Hippocampal formation (tissue), 2 donors: ENCODE data around the gene FAM168A.

ENCODE experiments used
- DNase-seq, 2 donors: peaks; one replicate each; lab custom pipeline; 2025; lab: John Stamatoyannopoulos, UW

FAM168A gene

DNA sequence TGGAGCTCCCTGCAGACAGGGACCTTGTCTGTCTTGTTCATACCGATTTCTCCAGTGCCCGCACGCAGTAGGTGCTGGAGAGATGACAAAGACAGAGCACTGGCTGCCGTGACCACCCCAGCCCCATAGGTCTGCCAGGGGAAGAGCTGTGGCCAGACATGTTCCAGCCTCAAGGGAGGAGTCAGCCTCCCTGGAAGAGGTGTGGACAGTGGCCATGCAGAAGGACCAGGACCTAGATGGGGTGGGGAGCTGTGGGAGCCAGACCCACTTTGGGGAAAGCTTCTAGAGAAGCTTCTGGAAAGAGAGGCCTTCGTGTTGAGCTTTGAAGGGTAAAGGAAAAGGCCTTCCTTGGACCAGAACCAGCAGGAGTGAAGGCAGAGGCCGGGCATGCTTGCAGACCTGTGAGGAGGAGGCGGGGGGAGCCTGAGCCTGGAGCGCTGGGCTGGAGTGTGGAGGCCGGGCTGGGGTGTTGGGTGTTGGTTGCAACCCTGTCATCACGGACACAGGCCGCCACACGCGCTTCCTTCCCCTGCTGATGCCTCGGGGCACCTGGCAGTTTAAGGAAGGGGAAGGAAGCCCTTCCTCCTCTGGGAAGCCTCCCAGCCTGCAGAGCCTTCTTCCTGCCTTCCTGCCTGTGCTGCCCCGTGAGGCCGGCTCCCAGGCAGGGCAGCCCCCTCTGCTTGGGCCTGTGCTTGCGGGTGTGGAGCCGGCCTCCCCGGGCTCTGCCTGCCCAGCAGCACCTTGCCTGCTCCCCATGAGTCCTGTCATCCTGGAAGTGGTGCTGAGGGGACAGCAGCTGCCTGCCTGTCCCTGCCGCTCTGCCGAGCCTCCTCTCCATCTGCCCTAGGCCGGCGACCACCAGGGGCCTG, 209.4 kb downstream of the FAM168A start:
- DNase-seq: peak in 1 of 2 donors; percentile 21

DNA sequence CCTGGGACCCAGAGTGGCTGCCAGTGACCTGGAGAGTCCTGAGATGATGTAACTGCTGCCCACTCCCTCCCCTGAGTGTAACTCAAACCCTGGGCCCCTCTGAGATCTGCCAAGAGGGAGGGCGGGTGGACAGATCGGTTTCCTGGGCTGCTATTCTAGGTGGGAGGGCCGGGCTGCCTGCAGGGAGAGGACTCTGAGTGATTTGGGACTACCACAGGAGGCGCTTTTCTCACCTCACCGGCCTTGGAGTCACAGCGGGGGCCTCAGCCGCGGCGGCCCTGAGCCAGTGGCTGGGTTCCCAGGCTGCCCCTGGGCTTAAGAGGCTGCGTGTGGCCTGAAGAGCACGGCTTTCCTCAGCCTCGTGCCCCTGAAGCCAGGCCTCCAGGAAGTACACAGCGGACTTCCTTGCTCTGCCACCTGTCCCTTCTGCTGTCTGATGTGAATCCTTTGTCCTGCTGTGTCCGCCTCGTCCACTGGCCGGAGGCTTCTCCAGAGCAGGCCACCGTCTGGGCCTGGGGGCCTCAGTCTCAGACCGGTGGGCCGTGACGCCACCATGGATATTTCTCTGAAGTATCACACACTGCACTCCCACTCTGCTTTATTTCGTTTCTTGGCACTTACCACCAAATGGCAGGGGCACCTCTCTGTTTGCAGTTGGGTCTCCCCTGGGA, 210.2 kb downstream of the FAM168A start:
- no peak for DNase-seq

DNA sequence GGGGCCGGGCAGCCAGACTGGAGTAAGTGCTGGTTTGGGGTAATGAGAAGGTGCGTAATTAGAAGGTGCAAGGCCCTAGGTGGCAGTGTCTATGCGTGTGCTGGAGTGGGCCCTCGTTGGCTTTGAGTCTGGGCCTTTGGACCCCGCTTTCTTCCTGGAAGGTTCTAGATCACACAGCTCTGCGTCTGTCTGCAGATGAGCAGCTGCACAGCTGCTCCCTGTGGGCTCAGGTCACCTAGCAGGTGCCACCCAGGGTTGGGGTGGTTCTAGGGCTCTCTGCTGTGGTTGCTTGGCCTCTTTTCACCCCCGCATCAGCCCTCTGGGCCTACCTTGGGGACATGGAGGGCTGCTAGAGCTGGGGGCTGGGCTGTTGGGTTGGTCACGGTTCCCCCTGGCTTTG, 211.4 kb downstream of the FAM168A start:
- DNase-seq: no peak

- no peak for DNase-seq
Measured at GRCh38 chr11:73386016-73386415, 211.9 kb downstream of the FAM168A start.

GRCh38 chr11:73384872-73385689, 212.8 kb downstream of the FAM168A start:
- DNase-seq: peak; percentile 28 to 49

- no peak for DNase-seq
Measured at GRCh38 chr11:73384531-73384871, 213.4 kb downstream of the FAM168A start.

DNA sequence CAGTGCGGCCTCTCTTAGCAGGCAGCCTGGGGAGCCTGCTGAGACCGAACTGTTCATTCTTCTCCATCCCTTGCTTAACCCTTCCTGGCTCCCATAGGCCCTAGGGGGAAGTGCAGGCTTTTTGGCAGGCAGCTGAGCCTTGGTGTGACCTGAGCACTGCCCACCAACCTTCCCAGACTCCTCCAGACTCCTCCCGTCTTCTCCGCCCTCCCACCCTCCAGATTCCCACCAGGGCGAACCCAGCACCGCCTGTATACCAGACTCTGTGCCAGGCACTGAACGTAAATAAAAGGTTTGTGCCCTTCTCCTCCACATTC, 213.8 kb downstream of the FAM168A start:
- no peak for DNase-seq

- DNase-seq: peak; percentile 20 to 21
Measured at GRCh38 chr11:73383249-73384124, 214.4 kb downstream of the FAM168A start.

- no peak for DNase-seq
Measured at GRCh38 chr11:73382747-73383146, 215.2 kb downstream of the FAM168A start.

DNA sequence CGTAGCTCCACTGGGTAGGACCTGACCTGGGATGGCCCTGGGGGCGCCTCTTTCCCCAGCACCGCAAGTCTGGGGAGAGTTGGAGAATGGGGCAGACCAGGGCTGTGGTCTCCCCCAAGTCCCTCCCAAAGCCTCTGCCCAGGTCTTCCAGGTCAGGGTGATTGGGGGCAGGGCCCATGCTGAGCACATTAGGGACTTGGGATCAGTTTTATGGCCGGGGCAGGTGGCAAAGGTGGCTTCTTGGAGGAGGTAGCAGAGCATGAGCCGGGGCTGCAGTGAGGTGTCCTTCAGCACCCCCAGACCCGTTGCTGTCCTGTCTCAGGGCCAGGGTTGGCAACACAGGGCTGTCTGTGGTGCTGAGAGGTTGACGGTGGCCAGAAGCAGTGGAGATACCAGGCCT, 215.7 kb downstream of the FAM168A start:
- DNase-seq: no peak

DNA sequence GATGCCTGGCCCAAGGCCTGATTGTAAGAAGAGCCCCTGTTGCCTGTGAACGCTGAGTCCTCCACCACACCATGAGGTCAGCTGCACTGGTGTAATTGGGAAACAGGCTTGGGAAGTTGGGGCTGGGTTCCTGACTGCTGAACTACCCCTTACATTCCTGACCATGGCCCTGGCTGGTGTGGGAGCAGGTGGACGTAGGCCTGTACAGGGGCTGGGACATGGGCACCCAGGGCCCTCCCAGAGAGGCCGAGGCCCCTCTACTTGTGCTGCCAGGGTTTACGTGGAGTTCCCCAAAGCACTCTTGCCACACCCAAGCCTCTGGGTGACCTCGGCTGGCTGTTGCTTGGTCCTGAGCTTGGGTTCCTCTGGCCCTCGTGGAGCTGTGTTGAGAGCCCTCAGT, 216.3 kb downstream of the FAM168A start:
- DNase-seq: no peak

DNA sequence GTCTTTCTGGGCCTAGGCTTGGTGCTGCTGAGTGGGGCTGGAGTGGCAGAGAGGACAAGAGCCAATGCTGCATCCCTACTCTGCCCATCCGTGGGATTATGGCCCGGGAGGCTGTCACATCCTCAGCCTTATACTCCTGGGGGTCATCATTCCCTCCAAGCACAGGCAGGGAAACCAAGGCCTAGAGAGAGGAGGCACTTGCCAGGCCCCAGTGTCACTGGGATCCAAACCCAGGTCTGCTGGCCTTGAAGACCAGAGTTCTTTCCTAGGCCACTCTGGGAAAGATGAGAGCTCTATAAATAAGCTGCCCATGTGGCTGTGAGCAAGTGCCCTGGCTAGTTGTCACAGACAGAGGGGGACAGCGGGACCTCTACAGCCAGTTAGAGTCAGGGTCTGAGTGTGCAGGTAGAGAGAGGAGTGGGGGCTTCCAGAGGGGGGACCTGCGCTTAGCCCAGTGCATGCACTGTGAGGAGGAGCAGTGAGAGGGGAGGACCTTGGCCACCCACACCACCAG, 217.0 kb downstream of the FAM168A start:
- DNase-seq: no peak

GRCh38 chr11:73380331-73380730, 217.6 kb downstream of the FAM168A start:
- DNase-seq: no peak

DNA sequence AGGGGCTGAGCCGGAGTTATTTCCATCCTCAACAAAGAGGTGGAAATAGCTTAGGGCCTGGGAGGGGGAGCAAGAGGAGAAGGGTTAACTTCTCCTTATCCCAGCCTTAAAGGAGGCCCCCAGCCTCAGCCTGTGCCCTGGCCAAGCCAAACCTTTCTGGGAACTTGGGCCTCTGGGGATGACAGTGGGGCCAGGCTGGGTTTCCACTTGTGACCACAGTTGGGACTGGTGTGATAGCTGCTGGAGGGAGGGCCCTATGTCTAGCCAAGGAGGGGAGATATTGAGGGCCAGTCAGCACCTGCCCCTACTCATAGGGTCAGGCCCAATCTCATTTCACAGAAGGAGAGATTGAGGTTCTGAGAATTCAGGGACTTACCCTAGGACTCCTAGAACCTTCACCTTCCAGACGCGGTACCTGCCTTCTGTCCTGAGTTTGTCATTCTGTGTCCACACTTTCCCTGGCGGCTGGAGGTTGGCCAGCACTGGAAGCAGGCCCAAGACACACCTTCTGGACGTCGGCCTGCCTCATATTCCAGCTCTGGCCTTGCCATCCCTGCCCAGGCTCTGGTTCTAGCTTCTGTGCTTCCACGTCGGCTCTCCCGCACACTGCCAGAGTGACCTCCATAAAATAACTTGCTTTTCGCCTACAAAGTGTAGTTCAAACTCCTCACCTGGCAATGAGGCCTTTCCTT, 218.6 kb downstream of the FAM168A start:
- no peak for DNase-seq

- DNase-seq: peak in 1 of 2 donors; percentile 35
Measured at GRCh38 chr11:73376803-73377629, 220.9 kb downstream of the FAM168A start.

- peak; percentile 67 to 88 for DNase-seq
Measured at GRCh38 chr11:73376160-73376802, 221.6 kb downstream of the FAM168A start, which contains the start of gene RELT. Gene RELT, plus strand, starts transcription at chr11:73376399. Its CDS starts 12,738 bp downstream, at chr11:73389137.

DNA sequence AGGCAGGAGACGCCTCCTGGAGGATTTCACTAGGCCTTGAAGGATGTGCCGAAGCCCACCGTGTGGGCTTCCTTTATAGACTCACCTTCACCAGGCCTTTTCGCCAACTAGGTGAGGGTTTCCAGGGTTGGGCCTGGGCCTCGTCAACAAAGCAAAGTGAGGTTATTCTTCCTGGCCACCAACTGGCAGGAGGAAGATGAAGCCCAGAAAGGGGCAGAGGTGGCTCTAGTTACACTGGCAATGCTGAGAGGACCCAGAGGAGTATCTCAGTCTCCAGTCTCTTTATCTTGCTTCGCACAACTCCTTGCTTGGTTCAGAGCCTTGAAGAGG, 222.1 kb downstream of the FAM168A start:
- DNase-seq: no peak

- no peak for DNase-seq
Measured at GRCh38 chr11:73374151-73374550, 223.8 kb downstream of the FAM168A start.

DNA sequence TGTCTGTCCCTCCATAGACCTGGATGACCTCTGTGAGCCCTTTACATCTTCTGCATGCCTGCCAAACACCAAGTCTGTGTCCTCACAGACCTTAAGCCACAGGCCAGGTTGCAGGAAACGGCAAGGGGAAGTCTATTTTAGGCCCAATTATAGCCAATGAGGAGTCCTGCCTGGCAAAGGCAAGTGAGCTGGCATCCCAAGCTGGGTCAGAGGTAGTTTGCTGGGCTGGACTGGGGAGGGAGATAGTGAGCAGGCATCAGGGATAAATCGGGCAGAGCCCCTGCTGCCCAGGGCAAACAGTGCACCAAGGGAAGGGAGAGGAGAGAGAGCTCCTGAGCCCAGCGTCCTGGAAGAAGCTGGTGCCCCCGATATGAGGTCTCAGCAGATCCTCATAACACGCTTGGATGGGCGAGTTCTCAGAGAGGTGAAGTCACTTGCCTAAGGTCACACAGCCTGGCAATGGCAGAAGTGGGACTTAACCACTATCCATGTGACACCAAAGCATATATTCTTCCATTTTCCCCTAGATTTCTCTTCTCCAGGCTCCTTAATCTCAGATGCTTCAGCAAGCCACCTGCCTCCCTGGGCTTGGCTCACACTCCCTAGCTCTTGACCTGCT, 225.4 kb downstream of the FAM168A start:
- DNase-seq: no peak
